Gastroesophageal sphincter (tissue), 3 donors: ENCODE measurements around the gene GAGE12H.
"Not testable (repeated sequence)": the region's sequence is repeated elsewhere in the genome, so short reads cannot be mapped to it uniquely, and the experiment has no call there.

Experiments
- EP300 ChIP-seq: sonication (generic); formaldehyde crosslinking; IDR thresholded peaks from one replicate; pipeline ENCODE4 v1.6.1; 2017; ENCODE audit warnings: antibody characterized with exemption, mild to moderate bottlenecking
- POLR2A ChIP-seq, 2 donors: fragments of 450-650 bp; IDR thresholded peaks; one replicate each; pipeline ENCODE4 v1.6.1; 2017; ENCODE audit warnings: antibody characterized with exemption in 2 of 2, mild to moderate bottlenecking in 2 of 2, moderate library complexity in 1 of 2
- POLR2AphosphoS5 ChIP-seq: sonication (generic); formaldehyde crosslinking; IDR thresholded peaks from one replicate; pipeline ENCODE4 v1.6.1; 2017; ENCODE audit warnings: antibody characterized with exemption
- TF ChIP-seq, protein P1 (sequence below), 4 experiments: fragments of 200-600 bp in 2 of 4; fragments of 450-650 bp in 2 of 4; sonication (generic) in 1 of 4; IDR thresholded peaks; one replicate each; pipeline ENCODE4 v1.5.1; 2017 to 2019; ENCODE audit warnings: antibody characterized with exemption in 4 of 4, mild to moderate bottlenecking in 2 of 4, moderate library complexity in 2 of 4

DNA sequence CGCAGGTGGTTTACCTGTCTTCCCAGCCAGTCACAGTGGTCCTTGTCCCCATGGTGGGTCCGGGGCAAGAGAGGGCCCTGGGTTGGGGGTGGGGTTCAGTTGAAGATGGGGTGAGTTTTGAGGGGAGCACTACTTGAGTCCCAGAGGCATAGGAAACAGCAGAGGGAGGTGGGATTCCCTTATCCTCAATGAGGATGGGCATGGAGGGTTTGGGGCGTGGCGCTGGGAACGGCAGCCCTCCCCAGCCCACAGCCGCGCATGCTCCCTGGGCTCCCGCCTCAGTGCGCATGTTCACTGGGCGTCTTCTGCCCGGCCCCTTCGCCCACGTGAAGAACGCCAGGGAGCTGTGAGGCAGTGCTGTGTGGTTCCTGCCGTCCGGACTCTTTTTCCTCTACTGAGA, at the start of gene GAGE12H:
- TF ChIP-seq, protein P1, sequence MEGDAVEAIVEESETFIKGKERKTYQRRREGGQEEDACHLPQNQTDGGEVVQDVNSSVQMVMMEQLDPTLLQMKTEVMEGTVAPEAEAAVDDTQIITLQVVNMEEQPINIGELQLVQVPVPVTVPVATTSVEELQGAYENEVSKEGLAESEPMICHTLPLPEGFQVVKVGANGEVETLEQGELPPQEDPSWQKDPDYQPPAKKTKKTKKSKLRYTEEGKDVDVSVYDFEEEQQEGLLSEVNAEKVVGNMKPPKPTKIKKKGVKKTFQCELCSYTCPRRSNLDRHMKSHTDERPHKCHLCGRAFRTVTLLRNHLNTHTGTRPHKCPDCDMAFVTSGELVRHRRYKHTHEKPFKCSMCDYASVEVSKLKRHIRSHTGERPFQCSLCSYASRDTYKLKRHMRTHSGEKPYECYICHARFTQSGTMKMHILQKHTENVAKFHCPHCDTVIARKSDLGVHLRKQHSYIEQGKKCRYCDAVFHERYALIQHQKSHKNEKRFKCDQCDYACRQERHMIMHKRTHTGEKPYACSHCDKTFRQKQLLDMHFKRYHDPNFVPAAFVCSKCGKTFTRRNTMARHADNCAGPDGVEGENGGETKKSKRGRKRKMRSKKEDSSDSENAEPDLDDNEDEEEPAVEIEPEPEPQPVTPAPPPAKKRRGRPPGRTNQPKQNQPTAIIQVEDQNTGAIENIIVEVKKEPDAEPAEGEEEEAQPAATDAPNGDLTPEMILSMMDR (IDR thresholded peaks at IDR 0.05) = not testable (repeated sequence)
- TF ChIP-seq POLR2A (IDR thresholded peaks at IDR 0.05); POLR2AphosphoS5; EP300: not testable (repeated sequence)
